ENCODE results near the gene HSPA9. TPM values are rescaled to one million over a fixed set of nuclear protein-coding genes. Genes with fewer than 3 reads are reported as not detected.

The HSPA9 gene
- total and polyA plus RNA-seq, 2 of the 13 experiments (the other 11 are each of a cell fraction or from before 2014, with no cell fraction given): 165 to 478 TPM

- CTCF ChIA-PET (ENCODE audit: low intra/inter-chr PET ratio, low total read pairs): no interaction called here
- Histone ChIP-seq H3K27ac (ENCODE audit: extremely low read length, insufficient read depth, low read length) (peak overlapping the region; percentile 98), H3K4me1 (ENCODE audit: insufficient read depth, low read length) (peaks cover 64% of the 10 kb centered on the region), H3K27me3 (ENCODE audit: control insufficient read depth in 1 of 2, insufficient read depth in 2 of 2, low read length in 2 of 2) (no peaks in the 10 kb centered on the region; a peak in 1 of 5 replicates), H3K79me2 (ENCODE audit: insufficient read depth, low read length) (peaks cover 51% of the 10 kb centered on the region), H3K9me3 (ENCODE audit: low read length) (no peaks in the 10 kb centered on the region), H3K9ac (ENCODE audit: insufficient read depth, low read depth, low read length) (peak overlapping the region; percentile 99), H2AFZ (ENCODE audit: low read length) (no peak overlapping the region), H3K4me2 (ENCODE audit: low read depth, low read length) (peak overlapping the region; percentile 80), H3K4me3 (replicated peaks in 1 of 3; ENCODE audit: insufficient read depth in 1 of 3, low read depth in 2 of 3, low read length in 3 of 3) (peak overlapping the region; percentile 85 to 97 (median 87)), H4K20me1 (ENCODE audit: insufficient read depth, low read length) (peaks cover 4% of the 10 kb centered on the region; the same call in 1 of the 2 replicates), H3K36me3 (replicated peaks in 1 of 2; ENCODE audit: control insufficient read depth in 1 of 2, insufficient read depth in 2 of 2, low read length in 2 of 2) (peaks cover 20 to 42% of the 10 kb centered on the region in 2 experiments)
- WGBS (ENCODE audit: low lambda C conversion rate): 22% methylated on average over 9 of the region's 9 CpGs
- BruUV-seq (replicated peaks): TSS peak; percentile 75
- POLR2A ChIA-PET: interaction anchor here (1.3 to 2.0 kb wide), 3 partner anchors 18 to 151 kb away, joined by 3 to 7 read pairs (median 7); partner anchors contain the start of gene ETF1
- ATAC-seq: no peak
- peak; percentile 41; the same call in 1 of the 2 replicates for TF ChIP-seq RBFOX2 (IDR thresholded peaks at IDR 0.05; ENCODE audit: low read depth, low read length)
- TF ChIP-seq ZNF740 (CRISPR knock-in tag; IDR thresholded peaks at IDR 0.05): no peak
- FAIRE-seq: no peak
- in situ Hi-C loops (cut with HindIII; ENCODE audit: extremely low pct_ligation_motif_present, low pct_unique_long_range_greater_than_20kb) (no loop called here), intact Hi-C loops (cut with micrococcal nuclease; ENCODE audit: unreplicated experiment) (loop anchor here (10.0 kb wide), 1 partner anchor 181 kb away; the partner anchor contains the start of gene CTNNA1)
- DNase-seq (ENCODE audit: low spot score): no peak
These were observed 1.1 kb downstream of the HSPA9 start for GRCh38 chr5:138573949-138574670.

- CTCF ChIA-PET (ENCODE audit: low intra/inter-chr PET ratio, low total read pairs): no interaction called here
- Histone ChIP-seq H3K27ac (ENCODE audit: extremely low read length, insufficient read depth, low read length) (peak overlapping the region; percentile 98), H4K20me1 (ENCODE audit: insufficient read depth, low read length) (peaks cover 9% of the 10 kb centered on the region; the same call in 1 of the 2 replicates), H2AFZ (ENCODE audit: low read length) (no peak overlapping the region), H3K36me3 (replicated peaks in 1 of 2; ENCODE audit: control insufficient read depth in 1 of 2, insufficient read depth in 2 of 2, low read length in 2 of 2) (peaks cover 23 to 50% of the 10 kb centered on the region in 2 experiments), H3K4me1 (ENCODE audit: insufficient read depth, low read length) (peaks cover 70% of the 10 kb centered on the region), H3K4me3 (replicated peaks in 1 of 3; ENCODE audit: insufficient read depth in 1 of 3, low read depth in 2 of 3, low read length in 3 of 3) (peak overlapping the region in 1 of 3 experiments; percentile 85; a peak in 2 of 6 replicates), H3K9me3 (ENCODE audit: low read length) (no peaks in the 10 kb centered on the region), H3K79me2 (ENCODE audit: insufficient read depth, low read length) (peaks cover 58% of the 10 kb centered on the region), H3K9ac (ENCODE audit: insufficient read depth, low read depth, low read length) (0 out of 2 replicates have a peak overlapping the region, but pooled peaks have one; percentile 99), H3K4me2 (ENCODE audit: low read depth, low read length) (peak overlapping the region; percentile 80), H3K27me3 (ENCODE audit: control insufficient read depth in 1 of 2, insufficient read depth in 2 of 2, low read length in 2 of 2) (no peaks in the 10 kb centered on the region; a peak in 1 of 5 replicates)
- no peak for FAIRE-seq
- POLR2A ChIA-PET: interaction anchor here (1.3 to 2.0 kb wide), 3 partner anchors 17 to 30 kb away, joined by 3 to 7 read pairs (median 4); partner anchors contain the start of gene ETF1
- 87% methylated on average over 8 of the region's 8 CpGs for WGBS (ENCODE audit: low lambda C conversion rate)
- ATAC-seq: no peak
- intact Hi-C loops (cut with micrococcal nuclease; ENCODE audit: unreplicated experiment) (loop anchor here (10.0 kb wide), 1 partner anchor 182 kb away; the partner anchor contains the start of gene CTNNA1), in situ Hi-C loops (cut with HindIII; ENCODE audit: extremely low pct_ligation_motif_present, low pct_unique_long_range_greater_than_20kb) (no loop called here)
- no peak for DNase-seq (ENCODE audit: low spot score)
- BruUV-seq (replicated peaks): no TSS peak
- TF ChIP-seq POLR2AphosphoS5 (IDR thresholded peaks at IDR 0.05; ENCODE audit: low read depth, low read length) (no peak), POGZ (CRISPR knock-in tag; IDR thresholded peaks at IDR 0.05) (no peak), CCAR2 (optimal IDR thresholded peaks at IDR 0.05; ENCODE audit: low read depth, low read length) (no peak), HNF1B (CRISPR knock-in tag; IDR thresholded peaks at IDR 0.05) (no peak), ZNF292 (CRISPR knock-in tag; IDR thresholded peaks at IDR 0.05; ENCODE audit: borderline replicate concordance, low read depth) (no peak), ZNF350 (CRISPR knock-in tag; IDR thresholded peaks at IDR 0.05; ENCODE audit: borderline replicate concordance, low read depth) (no peak)
These were observed 2.0 kb downstream of the HSPA9 start for GRCh38 chr5:138573223-138573622.
